ENCODE data around the gene TAS2R46. TPM values are rescaled to one million over a fixed set of nuclear protein-coding genes. Genes with fewer than 3 reads are reported as not detected.

The TAS2R46 gene
- total and polyA plus RNA-seq, 2 of the 13 experiments (the other 11 are each of a cell fraction or from before 2014, with no cell fraction given) = 0.16 to 3.5 TPM

GRCh38 chr12:11067514-11067913 is 5.4 kb upstream of the TAS2R46 start:
- in situ Hi-C loops (cut with HindIII; ENCODE audit: extremely low pct_ligation_motif_present, low pct_unique_long_range_greater_than_20kb) = no loop called here
- DNase-seq (ENCODE audit: low spot score) = no peak
- Histone ChIP-seq H3K9me3 (ENCODE audit: low read length) (no peaks in the 10 kb centered on the region), H3K79me2 (ENCODE audit: insufficient read depth, low read length) (peaks cover 3% of the 10 kb centered on the region), H2AFZ (ENCODE audit: low read length) (no peak overlapping the region), H3K9ac (ENCODE audit: insufficient read depth, low read depth, low read length) (no peak overlapping the region), H3K36me3 (replicated peaks in 1 of 2; ENCODE audit: control insufficient read depth in 1 of 2, insufficient read depth in 2 of 2, low read length in 2 of 2) (no peaks in the 10 kb centered on the region; a peak in 1 of 5 replicates), H3K27ac (ENCODE audit: extremely low read length, insufficient read depth, low read length) (no peak overlapping the region), H3K4me2 (ENCODE audit: low read depth, low read length) (no peak overlapping the region), H3K4me3 (replicated peaks in 1 of 3; ENCODE audit: insufficient read depth in 1 of 3, low read depth in 2 of 3, low read length in 3 of 3) (no peak overlapping the region), H3K27me3 (ENCODE audit: control insufficient read depth in 1 of 2, insufficient read depth in 2 of 2, low read length in 2 of 2) (no peaks in the 10 kb centered on the region; a peak in 1 of 5 replicates), H3K4me1 (ENCODE audit: insufficient read depth, low read length) (peaks cover 25% of the 10 kb centered on the region), H4K20me1 (ENCODE audit: insufficient read depth, low read length) (no peaks in the 10 kb centered on the region)
- CTCF ChIA-PET (ENCODE audit: low intra/inter-chr PET ratio, low total read pairs) = no interaction called here
- intact Hi-C loops (cut with micrococcal nuclease; ENCODE audit: unreplicated experiment) = no loop called here
- FAIRE-seq = no peak
- WGBS (ENCODE audit: low lambda C conversion rate) = 59% methylated on average over 2 of the region's 2 CpGs
- BruUV-seq (replicated peaks) = no TSS peak
- ATAC-seq = no peak
- POLR2A ChIA-PET = no interaction called here
- TF ChIP-seq CHCHD3 (CRISPR knock-in tag; IDR thresholded peaks at IDR 0.05) (no peak), ISX (CRISPR knock-in tag; conservative IDR thresholded peaks at IDR 0.05) (no peak), MIER3 (CRISPR knock-in tag; IDR thresholded peaks at IDR 0.05; ENCODE audit: borderline replicate concordance) (no peak), ZNF101 (CRISPR knock-in tag; IDR thresholded peaks at IDR 0.05; ENCODE audit: borderline replicate concordance, low read depth) (no peak)

DNA sequence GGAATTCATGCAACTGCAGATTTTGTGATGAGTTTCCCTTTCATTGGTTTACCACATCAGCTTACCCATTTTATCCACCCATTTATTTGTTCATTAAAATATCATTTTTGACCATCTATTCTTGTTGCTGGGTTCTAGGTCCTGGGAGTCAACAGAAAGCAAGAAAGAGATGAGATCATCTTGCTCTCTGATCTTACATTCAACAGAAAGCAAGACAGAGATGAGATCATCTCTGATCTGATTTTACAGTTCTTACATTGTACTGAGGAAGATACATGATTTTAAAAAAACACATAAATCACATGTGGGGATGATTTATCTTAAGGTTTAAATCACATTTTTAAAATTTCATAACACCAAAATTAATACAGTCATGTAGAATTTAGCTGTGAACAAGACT is 2.3 kb downstream of the TAS2R46 start:
- no peak for ATAC-seq
- no peak for DNase-seq (ENCODE audit: low spot score)
- Histone ChIP-seq H3K27ac (ENCODE audit: extremely low read length, insufficient read depth, low read length) (no peak overlapping the region), H3K36me3 (replicated peaks in 1 of 2; ENCODE audit: control insufficient read depth in 1 of 2, insufficient read depth in 2 of 2, low read length in 2 of 2) (peaks cover 0 to 3% of the 10 kb centered on the region in 2 experiments; a peak in 1 of 5 replicates), H3K79me2 (ENCODE audit: insufficient read depth, low read length) (peaks cover 3% of the 10 kb centered on the region), H3K4me1 (ENCODE audit: insufficient read depth, low read length) (no peaks in the 10 kb centered on the region), H3K27me3 (ENCODE audit: control insufficient read depth in 1 of 2, insufficient read depth in 2 of 2, low read length in 2 of 2) (no peaks in the 10 kb centered on the region), H3K4me2 (ENCODE audit: low read depth, low read length) (no peak overlapping the region), H3K9me3 (ENCODE audit: low read length) (no peaks in the 10 kb centered on the region), H4K20me1 (ENCODE audit: insufficient read depth, low read length) (no peaks in the 10 kb centered on the region), H3K4me3 (replicated peaks in 1 of 3; ENCODE audit: insufficient read depth in 1 of 3, low read depth in 2 of 3, low read length in 3 of 3) (no peak overlapping the region), H2AFZ (ENCODE audit: low read length) (no peak overlapping the region), H3K9ac (ENCODE audit: insufficient read depth, low read depth, low read length) (no peak overlapping the region)
- no TSS peak for BruUV-seq (replicated peaks)
- intact Hi-C loops (cut with micrococcal nuclease; ENCODE audit: unreplicated experiment) = no loop called here
- POLR2A ChIA-PET = no interaction called here
- in situ Hi-C loops (cut with HindIII; ENCODE audit: extremely low pct_ligation_motif_present, low pct_unique_long_range_greater_than_20kb) = no loop called here
- CTCF ChIA-PET (ENCODE audit: low intra/inter-chr PET ratio, low total read pairs) = no interaction called here
- no peak for FAIRE-seq
- TF ChIP-seq CHD2 (IDR thresholded peaks at IDR 0.05; ENCODE audit: low read depth, low read length) (no peak), SSRP1 (CRISPR knock-in tag; IDR thresholded peaks at IDR 0.05) (no peak), GLMP (CRISPR knock-in tag; IDR thresholded peaks at IDR 0.05; ENCODE audit: borderline replicate concordance) (no peak)
- TF ChIP-seq, protein P1, sequence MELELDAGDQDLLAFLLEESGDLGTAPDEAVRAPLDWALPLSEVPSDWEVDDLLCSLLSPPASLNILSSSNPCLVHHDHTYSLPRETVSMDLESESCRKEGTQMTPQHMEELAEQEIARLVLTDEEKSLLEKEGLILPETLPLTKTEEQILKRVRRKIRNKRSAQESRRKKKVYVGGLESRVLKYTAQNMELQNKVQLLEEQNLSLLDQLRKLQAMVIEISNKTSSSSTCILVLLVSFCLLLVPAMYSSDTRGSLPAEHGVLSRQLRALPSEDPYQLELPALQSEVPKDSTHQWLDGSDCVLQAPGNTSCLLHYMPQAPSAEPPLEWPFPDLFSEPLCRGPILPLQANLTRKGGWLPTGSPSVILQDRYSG (CRISPR knock-in tag; IDR thresholded peaks at IDR 0.05) = no peak

All from HepG2 (cell line).